ENCODE results near the gene NACC2. TPM values are rescaled to one million over a fixed set of nuclear protein-coding genes. Genes with fewer than 3 reads are reported as not detected.
A peak's percentile ranks its signal among the peaks of the same experiment; 100 is the strongest.

NACC2 gene
- total and polyA plus RNA-seq, 4 donors, result 22.9 to 53.4 (median 32.1) TPM

DNA sequence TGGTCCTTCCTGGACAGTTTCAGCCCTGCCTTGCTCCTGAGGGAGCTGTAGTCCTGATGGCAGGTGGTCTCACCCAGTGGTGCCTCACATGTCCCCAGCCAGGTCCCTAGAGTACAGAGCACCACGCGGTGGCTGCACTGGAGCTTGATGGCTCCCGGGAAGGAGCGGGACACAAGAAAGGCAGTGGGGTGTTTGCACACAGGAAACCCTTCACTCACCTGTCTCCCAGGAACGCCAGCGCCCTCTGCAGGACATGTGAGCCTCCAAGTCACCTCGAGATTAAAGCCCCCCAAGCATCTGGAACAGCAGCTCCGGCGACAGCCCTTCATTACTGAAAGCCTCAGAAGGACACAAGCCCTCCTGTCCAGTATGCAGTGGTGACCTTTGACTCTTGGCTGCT, 43.5 kb upstream of the NACC2 start:
- DNase-seq (ENCODE audit: low read depth in 4 of 6, low spot score in 6 of 6), result peak in 1 of 6 donors; percentile 47
- no peak overlapping the region for H3K27ac ChIP-seq (ENCODE audit: low read depth, low read length)
- H3K4me1 ChIP-seq (ENCODE audit: control insufficient read depth, insufficient read depth, low read length), result peaks cover 46% of the 10 kb centered on the region
- no peaks in the 10 kb centered on the region for H3K36me3 ChIP-seq (ENCODE audit: control insufficient read depth, insufficient read depth, low read length)
- no peak overlapping the region for H3K4me3 ChIP-seq (ENCODE audit: low read depth, low read length)
- no peaks in the 10 kb centered on the region for H3K9me3 ChIP-seq (ENCODE audit: control insufficient read depth, insufficient read depth, low read length)
- 10% methylated on average over 9 of the region's 9 CpGs for WGBS (ENCODE audit: insufficient coverage)
- peaks cover 22% of the 10 kb centered on the region for H3K27me3 ChIP-seq (ENCODE audit: control insufficient read depth, insufficient read depth, low read length)

DNA sequence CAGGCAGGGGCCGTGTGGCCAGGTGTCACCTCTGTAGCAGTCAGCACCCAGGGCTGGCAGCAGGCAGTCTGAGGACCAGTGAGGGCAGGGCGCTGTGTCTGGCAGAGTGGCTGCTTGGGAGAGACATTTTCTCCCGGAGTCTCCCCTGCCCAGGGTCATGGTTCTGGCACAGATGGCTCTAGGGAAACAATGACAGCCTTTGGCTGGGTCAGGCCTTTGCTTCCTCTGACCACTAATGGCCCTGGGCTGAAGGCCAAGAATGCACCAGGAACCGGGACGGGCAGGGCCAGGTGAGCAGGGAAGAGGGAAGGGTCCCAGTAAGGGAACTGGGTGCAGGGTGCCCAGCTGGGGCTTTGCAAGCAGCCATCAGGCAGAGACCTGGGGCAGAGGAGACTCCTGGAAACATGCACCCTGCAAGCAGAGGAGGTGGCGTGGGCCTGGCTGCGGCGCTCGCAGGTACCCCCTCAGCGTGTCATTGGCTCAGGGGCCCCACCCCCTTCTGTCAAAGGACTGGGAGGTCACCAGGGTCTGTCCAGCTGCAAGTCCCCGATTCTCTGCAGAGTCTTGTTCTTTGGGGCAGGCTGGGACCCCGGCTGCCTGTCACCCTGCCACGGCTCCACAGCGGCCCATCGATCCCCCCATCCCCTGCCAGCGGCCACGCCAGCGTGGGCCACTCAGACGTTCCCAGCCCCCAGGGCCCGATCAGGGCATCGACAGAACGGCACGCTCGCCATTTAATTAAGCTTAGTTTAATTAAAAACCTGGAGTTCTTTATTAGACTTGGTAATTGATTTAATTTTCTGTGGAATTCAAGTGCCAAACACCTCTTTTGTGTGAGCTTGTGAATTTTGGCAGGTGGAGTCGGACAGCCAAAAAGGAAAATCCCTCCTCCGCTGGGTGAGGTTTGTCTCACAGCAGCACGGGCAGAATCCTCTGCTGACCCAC, 42.5 kb upstream of the NACC2 start:
- H3K27ac ChIP-seq (ENCODE audit: low read depth, low read length), result no peak overlapping the region
- no peaks in the 10 kb centered on the region for H3K9me3 ChIP-seq (ENCODE audit: control insufficient read depth, insufficient read depth, low read length)
- 53% methylated on average over 19 of the region's 27 CpGs for WGBS (ENCODE audit: insufficient coverage)
- no peaks in the 10 kb centered on the region for H3K36me3 ChIP-seq (ENCODE audit: control insufficient read depth, insufficient read depth, low read length)
- H3K27me3 ChIP-seq (ENCODE audit: control insufficient read depth, insufficient read depth, low read length), result peaks cover 25% of the 10 kb centered on the region
- peaks cover 49% of the 10 kb centered on the region for H3K4me1 ChIP-seq (ENCODE audit: control insufficient read depth, insufficient read depth, low read length)
- no peak overlapping the region for H3K4me3 ChIP-seq (ENCODE audit: low read depth, low read length)
- peak in 1 of 6 donors; percentile 79 for DNase-seq (ENCODE audit: low read depth in 4 of 6, low spot score in 6 of 6)

GRCh38 chr9:136136127-136136925, 41.2 kb upstream of the NACC2 start:
- Histone ChIP-seq H3K36me3 (ENCODE audit: control insufficient read depth, insufficient read depth, low read length) (no peaks in the 10 kb centered on the region), H3K4me3 (ENCODE audit: low read depth, low read length) (no peak overlapping the region), H3K27me3 (ENCODE audit: control insufficient read depth, insufficient read depth, low read length) (peaks cover 36% of the 10 kb centered on the region), H3K27ac (ENCODE audit: low read depth, low read length) (no peak overlapping the region), H3K9me3 (ENCODE audit: control insufficient read depth, insufficient read depth, low read length) (no peaks in the 10 kb centered on the region), H3K4me1 (ENCODE audit: control insufficient read depth, insufficient read depth, low read length) (peaks cover 52% of the 10 kb centered on the region)
- WGBS (ENCODE audit: insufficient coverage), result 81% methylated on average over 23 of the region's 33 CpGs
- peak in 1 of 6 donors; percentile 57 for DNase-seq (ENCODE audit: low read depth in 4 of 6, low spot score in 6 of 6)

DNA sequence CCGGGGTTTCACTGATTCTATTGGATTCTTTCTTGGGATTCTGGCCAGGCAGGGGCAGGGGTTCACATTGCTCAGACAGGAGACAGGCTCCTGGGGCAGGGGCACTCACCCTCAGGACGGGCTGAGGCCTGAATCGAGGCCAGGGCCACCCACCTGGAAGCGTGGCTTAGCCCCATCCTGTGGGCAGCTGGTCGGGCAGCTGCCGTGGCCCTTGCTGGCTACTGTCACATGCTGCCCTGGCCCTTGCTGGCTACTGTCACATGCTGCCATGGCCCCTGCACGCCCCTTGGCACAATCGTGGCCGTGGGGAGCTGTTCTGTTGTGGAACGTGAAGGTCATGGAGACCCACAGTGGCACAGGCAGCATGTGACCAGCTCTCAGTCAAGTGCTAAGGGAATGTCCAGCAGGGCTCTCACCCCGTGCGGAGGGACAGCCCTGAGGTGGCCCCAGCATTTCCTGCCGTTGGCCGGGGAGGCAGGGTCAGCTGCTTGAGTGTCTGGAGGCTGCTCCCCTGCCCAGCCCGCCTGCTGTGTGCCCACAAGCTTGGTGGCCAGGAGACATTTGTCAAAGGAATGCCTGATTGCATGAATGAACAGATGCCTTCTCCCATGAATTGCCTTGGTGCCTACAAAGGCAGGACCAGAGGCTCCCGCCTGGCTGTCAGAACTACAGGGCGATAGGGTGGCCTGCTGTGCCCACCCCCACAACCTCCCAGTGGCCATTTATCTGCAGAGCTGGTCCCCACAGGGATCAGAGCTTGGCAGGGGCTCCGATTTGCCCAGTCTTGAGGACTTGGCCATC, 40.4 kb upstream of the NACC2 start:
- Histone ChIP-seq H3K27me3 (ENCODE audit: control insufficient read depth, insufficient read depth, low read length) (peaks cover 38% of the 10 kb centered on the region), H3K4me3 (ENCODE audit: low read depth, low read length) (no peak overlapping the region), H3K9me3 (ENCODE audit: control insufficient read depth, insufficient read depth, low read length) (no peaks in the 10 kb centered on the region), H3K36me3 (ENCODE audit: control insufficient read depth, insufficient read depth, low read length) (no peaks in the 10 kb centered on the region), H3K4me1 (ENCODE audit: control insufficient read depth, insufficient read depth, low read length) (peaks cover 50% of the 10 kb centered on the region), H3K27ac (ENCODE audit: low read depth, low read length) (no peak overlapping the region)
- no peak for DNase-seq (ENCODE audit: low read depth in 4 of 6, low spot score in 6 of 6)
- 60% methylated on average over 18 of the region's 18 CpGs for WGBS (ENCODE audit: insufficient coverage)

DNA sequence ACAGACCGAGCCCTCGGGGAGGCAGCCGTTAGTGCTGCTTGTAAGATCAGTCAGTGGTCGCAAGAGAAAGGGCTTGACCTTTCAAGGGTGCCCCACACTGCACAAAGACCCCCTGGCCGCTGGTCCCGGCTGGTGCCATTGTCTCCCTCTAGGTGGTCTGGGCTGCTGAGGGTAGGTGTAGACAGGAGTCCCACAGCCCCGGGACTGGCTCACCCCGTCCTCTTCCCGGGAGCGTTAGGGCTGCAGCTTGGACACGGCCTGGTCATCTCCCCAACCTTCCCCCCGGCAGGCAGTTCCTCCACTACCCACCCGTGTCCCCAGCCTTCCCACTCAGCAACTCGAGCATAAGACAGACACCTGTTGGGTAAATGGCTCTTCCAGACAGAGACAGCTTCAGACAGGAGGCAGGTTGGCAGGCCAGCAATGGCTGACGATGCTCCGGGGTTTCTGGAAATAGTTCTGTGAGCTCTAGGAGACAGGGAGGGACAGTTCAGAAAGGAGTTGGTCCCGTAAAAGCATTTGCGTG, 38.9 kb upstream of the NACC2 start:
- Histone ChIP-seq H3K4me3 (ENCODE audit: low read depth, low read length) (no peak overlapping the region), H3K27ac (ENCODE audit: low read depth, low read length) (no peak overlapping the region), H3K36me3 (ENCODE audit: control insufficient read depth, insufficient read depth, low read length) (no peaks in the 10 kb centered on the region), H3K9me3 (ENCODE audit: control insufficient read depth, insufficient read depth, low read length) (no peaks in the 10 kb centered on the region), H3K4me1 (ENCODE audit: control insufficient read depth, insufficient read depth, low read length) (peaks cover 50% of the 10 kb centered on the region), H3K27me3 (ENCODE audit: control insufficient read depth, insufficient read depth, low read length) (peaks cover 38% of the 10 kb centered on the region)
- WGBS (ENCODE audit: insufficient coverage), result 22% methylated on average over 13 of the region's 18 CpGs
- no peak for DNase-seq (ENCODE audit: low read depth in 4 of 6, low spot score in 6 of 6)

- Histone ChIP-seq H3K36me3 (ENCODE audit: control insufficient read depth, insufficient read depth, low read length) (no peaks in the 10 kb centered on the region), H3K9me3 (ENCODE audit: control insufficient read depth, insufficient read depth, low read length) (no peaks in the 10 kb centered on the region), H3K27me3 (ENCODE audit: control insufficient read depth, insufficient read depth, low read length) (peaks cover 38% of the 10 kb centered on the region), H3K4me3 (ENCODE audit: low read depth, low read length) (peak overlapping the region; percentile 20), H3K27ac (ENCODE audit: low read depth, low read length) (no peak overlapping the region), H3K4me1 (ENCODE audit: control insufficient read depth, insufficient read depth, low read length) (peaks cover 46% of the 10 kb centered on the region)
- WGBS (ENCODE audit: insufficient coverage), result 3% methylated on average over 60 of the region's 69 CpGs
- peak in 2 of 6 donors; percentile 78 to 81 for DNase-seq (ENCODE audit: low read depth in 4 of 6, low spot score in 6 of 6)
Measured at GRCh38 chr9:136133191-136133958, 38.3 kb upstream of the NACC2 start.

DNA sequence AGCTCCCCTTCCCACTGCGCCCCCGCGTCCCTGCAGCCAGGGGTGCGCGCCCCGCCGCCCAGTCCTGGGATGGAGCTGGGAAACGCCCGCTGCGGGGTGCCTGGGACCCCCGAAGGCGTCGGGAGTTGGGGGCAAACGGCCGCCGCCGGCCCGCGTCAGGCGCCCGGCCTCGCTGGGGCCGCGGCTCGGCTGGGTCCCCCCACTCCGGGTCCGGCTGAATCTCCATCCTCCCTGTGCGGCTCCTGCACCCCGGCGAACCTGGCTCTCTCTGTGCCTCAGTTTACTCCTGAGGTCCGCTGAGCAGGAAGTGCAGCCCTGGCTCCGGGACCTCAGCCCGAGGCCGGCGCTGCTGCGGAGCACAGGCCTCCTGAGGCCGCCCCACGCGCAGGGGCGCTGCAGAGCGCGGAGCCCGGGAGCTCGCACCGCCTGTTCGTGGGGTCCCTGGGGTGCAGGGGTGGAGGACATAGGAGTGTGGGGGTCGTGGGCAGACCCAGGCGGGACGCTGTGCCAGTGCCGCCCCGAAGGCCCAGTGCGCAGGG, 37.5 kb upstream of the NACC2 start:
- Histone ChIP-seq H3K27ac (ENCODE audit: low read depth, low read length) (no peak overlapping the region), H3K9me3 (ENCODE audit: control insufficient read depth, insufficient read depth, low read length) (no peaks in the 10 kb centered on the region), H3K4me3 (ENCODE audit: low read depth, low read length) (no peak overlapping the region), H3K36me3 (ENCODE audit: control insufficient read depth, insufficient read depth, low read length) (no peaks in the 10 kb centered on the region), H3K4me1 (ENCODE audit: control insufficient read depth, insufficient read depth, low read length) (peaks cover 42% of the 10 kb centered on the region), H3K27me3 (ENCODE audit: control insufficient read depth, insufficient read depth, low read length) (peaks cover 38% of the 10 kb centered on the region)
- no peak for DNase-seq (ENCODE audit: low read depth in 4 of 6, low spot score in 6 of 6)
- WGBS (ENCODE audit: insufficient coverage), result 10% methylated on average over 35 of the region's 52 CpGs

DNA sequence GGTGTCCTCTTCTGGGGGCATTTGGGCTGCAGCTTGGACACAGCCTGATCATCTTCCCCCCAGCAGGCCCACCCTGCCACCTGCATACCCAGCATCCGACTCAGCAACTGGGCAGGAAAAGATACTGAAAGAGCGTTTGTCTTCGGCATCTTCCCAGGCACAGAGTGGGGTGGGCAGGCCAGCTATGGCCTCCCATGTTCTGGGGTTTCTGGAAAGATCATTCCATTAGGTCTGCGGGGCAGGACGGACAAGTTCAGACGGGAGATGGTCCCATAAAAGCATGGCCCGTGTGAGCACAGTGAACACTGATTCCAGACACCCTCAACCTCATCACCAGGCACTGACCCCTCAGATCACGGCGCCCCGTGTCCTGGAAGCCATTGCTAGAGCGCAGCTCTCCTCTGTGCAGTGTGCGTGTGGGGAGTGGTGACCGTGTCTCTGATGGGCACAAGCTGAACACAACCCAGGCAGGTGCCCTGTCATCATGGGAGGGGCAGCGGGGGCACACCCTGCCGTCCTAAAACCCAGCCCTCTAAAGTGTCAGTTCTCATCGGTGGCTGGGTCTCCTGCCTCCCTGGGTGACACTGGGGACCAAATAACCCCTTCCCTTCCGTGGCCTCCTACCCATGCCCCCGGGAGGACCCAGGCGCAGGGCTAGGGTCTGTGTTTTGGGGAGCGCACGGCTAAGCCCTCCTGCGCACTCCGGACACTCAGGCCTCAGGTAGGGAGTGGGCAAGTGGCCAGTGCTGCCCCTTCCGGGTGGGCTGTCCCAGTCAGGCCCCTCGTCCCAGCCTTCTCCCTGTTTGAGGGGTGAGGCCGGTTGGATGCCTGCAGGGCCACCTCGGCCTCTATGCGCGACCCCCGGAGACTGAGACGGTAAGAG, 36.8 kb upstream of the NACC2 start:
- no peaks in the 10 kb centered on the region for H3K36me3 ChIP-seq (ENCODE audit: control insufficient read depth, insufficient read depth, low read length)
- H3K27me3 ChIP-seq (ENCODE audit: control insufficient read depth, insufficient read depth, low read length), result peaks cover 38% of the 10 kb centered on the region
- no peak overlapping the region for H3K4me3 ChIP-seq (ENCODE audit: low read depth, low read length)
- no peak for DNase-seq (ENCODE audit: low read depth in 4 of 6, low spot score in 6 of 6)
- peaks cover 35% of the 10 kb centered on the region for H3K4me1 ChIP-seq (ENCODE audit: control insufficient read depth, insufficient read depth, low read length)
- 59% methylated on average over 24 of the region's 31 CpGs for WGBS (ENCODE audit: insufficient coverage)
- no peak overlapping the region for H3K27ac ChIP-seq (ENCODE audit: low read depth, low read length)
- no peaks in the 10 kb centered on the region for H3K9me3 ChIP-seq (ENCODE audit: control insufficient read depth, insufficient read depth, low read length)
